ENCODE data around the gene CARS1. TPM values are rescaled to one million over a fixed set of nuclear protein-coding genes. Genes with fewer than 3 reads are reported as not detected.

The CARS1 gene
- total RNA-seq, 3 donors from 2014 or later, result 40.9 to 61.0 (median 43.3) TPM

GRCh38 chr11:3042496-3043314 lies 14.5 kb downstream of the CARS1 start:
- no peak for DNase-seq
- TF ChIP-seq CTCF (IDR thresholded peaks at IDR 0.05), result no peak
- no peak overlapping the region for H3K4me3 ChIP-seq
- H3K36me3 ChIP-seq (ENCODE audit: low read depth), result no peaks in the 10 kb centered on the region
- no peaks in the 10 kb centered on the region for H3K9me3 ChIP-seq
- H3K4me1 ChIP-seq (ENCODE audit: low read depth), result no peaks in the 10 kb centered on the region
- ATAC-seq, result no peak
- intact Hi-C loops (cut with DNase I, micrococcal nuclease), result no loop called here

GRCh38 chr11:3041699-3042441 lies 15.4 kb downstream of the CARS1 start:
- intact Hi-C loops (cut with DNase I, micrococcal nuclease), result no loop called here
- ATAC-seq, result peak; percentile 56

GRCh38 chr11:3040881-3041280 lies 16.3 kb downstream of the CARS1 start:
- TF ChIP-seq CTCF (IDR thresholded peaks at IDR 0.05), result no peak
- no peaks in the 10 kb centered on the region for H3K9me3 ChIP-seq
- peaks cover 5% of the 10 kb centered on the region for H3K36me3 ChIP-seq (ENCODE audit: low read depth)
- ATAC-seq (no peak), DNase-seq (no peak)
- no peak overlapping the region for H3K4me3 ChIP-seq
- intact Hi-C loops (cut with DNase I, micrococcal nuclease), result no loop called here
- no peaks in the 10 kb centered on the region for H3K4me1 ChIP-seq (ENCODE audit: low read depth)

More at GRCh38 chr11:3041699-3042441, 15.4 kb downstream of the CARS1 start:
- no peaks in the 10 kb centered on the region for H3K36me3 ChIP-seq (ENCODE audit: low read depth)
- no peaks in the 10 kb centered on the region for H3K9me3 ChIP-seq
- no peak overlapping the region for H3K4me3 ChIP-seq
- no peak for TF ChIP-seq CTCF (IDR thresholded peaks at IDR 0.05)
- DNase-seq, result no peak
- no peaks in the 10 kb centered on the region for H3K4me1 ChIP-seq (ENCODE audit: low read depth)

- Histone ChIP-seq H3K9me3 (no peaks in the 10 kb centered on the region), H3K4me3 (no peak overlapping the region), H3K4me1 (ENCODE audit: low read depth) (no peaks in the 10 kb centered on the region), H3K36me3 (ENCODE audit: low read depth) (peaks cover 5% of the 10 kb centered on the region)
- DNase-seq (no peak), ATAC-seq (no peak)
- no peak for TF ChIP-seq CTCF (IDR thresholded peaks at IDR 0.05)
- intact Hi-C loops (cut with DNase I, micrococcal nuclease), result loop anchor here (5.0 kb wide), 1 partner anchor 54 kb away; no protein-coding TSS in a partner anchor
These were observed 19.3 kb downstream of the CARS1 start for GRCh38 chr11:3037945-3038271.

- ATAC-seq (peak; percentile 89), DNase-seq (peak; percentile 73 to 90 (median 86))
- intact Hi-C loops (cut with DNase I, micrococcal nuclease), result loop anchor here (5.0 kb wide), 1 partner anchor 55 kb away; no protein-coding TSS in a partner anchor
- no peak overlapping the region for H3K4me3 ChIP-seq
- no peaks in the 10 kb centered on the region for H3K9me3 ChIP-seq
- TF ChIP-seq CTCF (IDR thresholded peaks at IDR 0.05), result peak; percentile 39
- peaks cover 5% of the 10 kb centered on the region for H3K36me3 ChIP-seq (ENCODE audit: low read depth)
- no peaks in the 10 kb centered on the region for H3K4me1 ChIP-seq (ENCODE audit: low read depth)
These were observed 19.9 kb downstream of the CARS1 start for GRCh38 chr11:3037040-3037944.

Measured in mucosa of descending colon (tissue), 3 donors.